HG02642 (cell line): ENCODE results near the gene STAP2.
A peak's percentile ranks its signal among the peaks of the same experiment; 100 is the strongest.
"Not testable (repeated sequence)": the region's sequence is repeated elsewhere in the genome, so short reads cannot be mapped to it uniquely, and the experiment has no call there.

Experiments
- ATAC-seq: cut with Tn5 transposase; IDR thresholded peaks from one replicate; pipeline ENCODE4 v1.9.1; 2021; ENCODE audit warnings: mild to moderate bottlenecking; ENCODE audit not compliant: unreplicated experiment, poor library complexity

The STAP2 gene

DNA sequence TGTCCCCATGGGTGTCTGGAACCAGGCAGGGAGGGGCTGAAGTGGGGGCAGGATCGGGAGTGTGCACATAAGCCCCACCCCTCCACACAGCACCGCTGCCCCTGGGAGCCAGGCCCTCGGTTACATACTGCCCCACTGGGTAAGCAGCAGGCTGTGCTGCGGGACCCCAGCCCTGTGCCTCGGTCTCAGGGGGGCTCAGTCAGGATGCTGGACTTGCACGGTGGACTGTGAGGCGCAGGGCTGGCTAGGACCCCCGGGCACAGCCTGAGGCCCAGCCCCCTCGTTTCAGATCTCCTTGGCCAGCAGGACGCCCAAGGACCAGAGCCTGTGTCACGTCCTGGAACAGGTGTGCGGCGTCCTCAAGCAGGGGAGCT is 21.0 kb upstream of the STAP2 start:
- ATAC-seq, result no peak

DNA sequence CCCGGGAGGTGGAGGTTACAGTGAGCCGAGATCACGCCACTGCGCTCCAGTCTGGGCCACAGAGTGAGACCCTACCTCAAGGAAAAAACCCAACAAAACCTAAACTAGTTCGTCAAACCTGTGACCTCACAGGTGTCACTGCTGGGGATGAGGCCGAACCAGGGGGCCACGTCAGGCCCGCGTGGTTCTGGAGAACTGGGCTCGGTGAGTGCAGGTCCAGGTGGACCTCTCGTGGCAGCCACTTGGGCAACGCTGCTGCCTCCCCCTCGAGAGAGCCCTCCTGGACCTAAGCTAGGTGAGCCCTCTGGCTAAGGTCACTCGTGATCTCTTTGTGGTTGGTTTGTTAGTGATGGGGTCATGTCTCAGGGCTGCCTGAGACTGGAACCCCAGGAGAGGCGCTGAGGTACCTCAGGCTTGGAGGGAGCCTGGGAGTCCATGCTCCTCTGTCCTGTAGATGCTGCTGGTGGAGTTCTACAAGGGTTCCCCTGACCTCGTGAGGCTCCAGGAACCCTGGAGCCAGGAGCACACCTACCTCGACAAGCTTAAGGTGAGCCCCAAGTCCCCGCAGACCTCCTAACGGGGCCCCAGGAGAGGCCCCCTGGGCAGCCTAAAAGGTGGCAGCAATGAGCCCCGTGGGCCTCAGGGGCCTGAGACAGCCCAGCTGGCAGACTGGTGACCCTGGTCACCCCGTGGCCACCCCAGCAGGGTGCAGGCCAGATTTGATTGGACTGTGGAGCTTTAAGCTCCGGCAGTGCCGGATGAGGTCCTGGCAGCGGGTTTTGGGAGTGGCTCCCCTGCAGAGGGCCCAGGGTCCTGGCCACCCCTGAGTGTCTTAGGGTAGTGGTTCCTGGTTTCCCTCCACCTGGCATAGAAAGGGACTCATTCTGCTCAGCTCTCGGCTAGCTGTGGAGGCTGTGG is 20.3 kb upstream of the STAP2 start:
- ATAC-seq, result no peak

DNA sequence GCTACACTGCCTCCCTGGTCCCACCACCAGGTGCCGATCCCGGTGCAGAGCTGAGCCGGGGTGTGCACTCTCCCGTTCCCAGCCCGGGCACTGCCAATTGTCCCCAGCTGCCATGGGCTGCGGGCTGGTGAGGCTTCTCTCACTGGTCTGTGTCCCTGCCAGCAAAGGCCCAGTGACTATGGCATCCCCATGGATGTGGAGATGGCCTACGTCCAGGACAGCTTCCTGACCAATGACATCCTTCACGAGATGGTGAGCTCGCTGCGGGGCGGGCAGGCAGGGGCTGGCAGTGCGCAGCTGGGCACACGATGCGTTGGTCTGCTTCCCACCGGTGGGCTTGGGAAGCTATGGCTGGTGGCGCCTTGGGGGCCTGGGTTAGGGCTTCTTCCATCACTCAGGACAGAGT is 19.3 kb upstream of the STAP2 start:
- ATAC-seq, result no peak

DNA sequence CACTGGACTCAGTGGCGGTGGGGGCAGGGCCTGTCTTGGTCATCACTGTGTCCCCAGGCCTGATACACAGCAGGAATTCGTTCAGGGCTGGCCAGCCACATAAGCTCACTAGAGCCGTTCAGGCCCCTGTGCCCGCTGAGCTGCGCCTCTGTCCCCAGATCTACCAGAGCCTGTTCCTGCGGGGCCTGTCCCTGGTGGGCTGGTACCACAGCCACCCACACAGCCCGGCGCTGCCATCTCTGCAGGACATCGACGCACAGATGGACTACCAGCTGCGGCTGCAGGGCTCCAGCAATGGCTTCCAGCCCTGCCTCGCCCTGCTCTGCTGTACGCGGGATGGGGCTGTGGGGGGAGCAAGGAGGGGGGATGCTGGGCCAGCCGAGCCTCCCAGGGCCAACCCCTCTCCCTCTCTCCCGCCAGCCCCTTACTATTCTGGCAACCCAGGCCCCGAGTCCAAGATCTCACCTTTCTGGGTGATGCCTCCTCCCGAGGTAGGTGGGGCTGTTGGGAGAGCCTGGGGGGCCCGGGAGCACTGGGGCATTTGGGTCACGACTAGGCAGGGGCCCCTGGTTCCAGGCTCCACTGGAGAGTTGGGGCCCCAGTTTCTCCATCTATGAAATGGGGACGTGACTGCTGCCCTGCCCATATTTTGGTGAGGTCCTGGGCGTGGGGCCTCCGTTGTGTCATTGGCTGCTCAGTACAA is 18.6 kb upstream of the STAP2 start:
- no peak for ATAC-seq

DNA sequence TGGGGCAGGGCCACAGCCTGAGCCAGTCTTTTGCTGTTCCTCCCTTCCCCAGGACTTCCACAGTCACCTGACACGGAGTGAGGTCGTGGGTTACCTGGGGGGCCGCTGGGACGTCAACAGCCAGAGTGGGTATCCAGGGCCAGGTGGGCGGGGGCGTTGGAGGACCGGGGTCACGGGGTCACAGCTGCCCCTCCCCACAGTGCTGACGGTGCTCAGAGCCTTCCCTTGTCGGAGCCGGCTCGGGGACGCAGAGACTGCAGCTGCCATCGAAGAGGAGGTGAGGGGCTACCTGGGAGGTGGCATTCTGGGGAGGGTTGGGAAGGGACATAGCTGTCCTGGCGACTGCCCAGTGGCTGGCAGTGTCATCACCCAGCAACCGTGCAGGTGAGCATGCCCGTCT is 16.3 kb upstream of the STAP2 start:
- no peak for ATAC-seq

DNA sequence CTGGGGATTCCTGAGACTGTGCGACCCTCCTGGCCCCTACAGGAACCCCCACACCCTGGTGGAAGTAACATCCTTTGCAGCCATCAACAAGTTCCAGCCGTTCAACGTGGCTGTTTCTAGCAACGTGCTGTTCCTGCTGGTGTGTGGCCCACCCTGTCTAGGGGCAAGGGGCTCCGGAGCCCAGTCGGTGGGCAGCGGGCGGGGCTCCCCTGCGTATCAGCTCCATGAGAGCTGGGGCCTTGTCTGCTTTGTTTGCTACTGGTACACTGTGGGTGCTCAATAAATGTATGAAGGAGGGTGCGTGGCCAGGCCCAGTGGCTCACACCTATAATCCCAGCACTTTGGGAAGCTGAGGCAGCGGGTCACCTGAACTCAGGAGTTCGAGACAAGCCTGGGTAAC is 15.7 kb upstream of the STAP2 start:
- ATAC-seq, result no peak

DNA sequence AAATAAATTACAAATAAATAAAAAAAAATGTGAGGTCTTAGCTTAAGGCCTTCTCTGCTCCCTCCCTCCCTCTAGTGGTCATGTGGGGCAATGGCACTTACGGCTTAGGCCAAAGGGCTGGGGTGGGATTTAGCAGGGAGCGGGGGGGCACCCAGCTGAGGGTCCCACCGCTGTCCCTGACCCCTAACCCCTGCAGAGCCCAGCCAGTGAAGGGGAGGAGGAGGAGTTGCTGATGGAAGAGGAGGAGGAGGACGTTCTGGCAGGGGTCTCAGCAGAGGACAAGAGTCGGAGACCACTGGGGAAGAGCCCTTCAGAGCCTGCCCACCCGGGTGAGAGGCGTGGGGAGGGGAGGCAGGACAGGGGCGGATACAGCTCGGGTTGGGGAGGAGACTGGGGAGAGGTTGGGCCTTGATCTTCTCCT is 14.1 kb upstream of the STAP2 start:
- no peak for ATAC-seq

DNA sequence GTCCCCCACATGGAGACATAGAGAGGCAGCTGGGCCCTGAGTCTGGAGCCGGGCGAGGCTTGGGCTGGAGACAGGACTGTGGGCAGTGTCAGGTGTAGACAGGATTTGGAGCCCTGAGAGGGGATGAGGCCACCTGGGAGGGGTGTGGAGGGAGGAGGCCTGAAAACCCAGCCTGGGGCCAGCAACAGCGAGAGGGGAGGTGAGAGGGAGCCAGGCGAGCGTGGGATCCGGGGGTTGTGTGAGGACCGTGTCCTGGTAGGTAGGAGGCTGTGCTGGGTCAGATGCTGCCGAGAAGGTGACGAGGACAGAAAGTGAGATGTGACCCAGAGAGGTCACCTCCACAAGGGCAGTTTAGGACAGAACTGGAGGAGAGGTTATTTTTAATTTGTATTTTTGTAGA is 12.1 kb upstream of the STAP2 start:
- no peak for ATAC-seq

DNA sequence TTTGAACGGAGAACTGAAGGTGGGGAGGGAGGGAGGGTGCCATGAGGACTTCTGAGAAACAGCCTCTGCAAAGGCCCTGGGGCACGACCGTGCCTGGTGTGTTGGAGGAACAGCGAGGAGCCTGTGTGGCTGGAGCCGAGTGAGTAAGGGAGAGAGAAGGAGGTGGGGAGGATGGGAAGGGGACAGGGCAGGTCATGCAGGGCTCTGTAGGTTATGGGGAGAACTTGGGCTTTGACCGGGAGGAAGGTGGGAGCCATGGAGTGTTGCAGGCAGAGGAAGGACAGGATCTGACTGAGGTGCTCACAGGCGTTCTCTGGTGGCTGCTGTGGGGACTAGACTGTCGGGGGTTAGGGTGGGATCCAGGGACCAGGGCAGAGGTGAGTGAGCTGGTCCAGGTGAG is 11.5 kb upstream of the STAP2 start:
- no peak for ATAC-seq

DNA sequence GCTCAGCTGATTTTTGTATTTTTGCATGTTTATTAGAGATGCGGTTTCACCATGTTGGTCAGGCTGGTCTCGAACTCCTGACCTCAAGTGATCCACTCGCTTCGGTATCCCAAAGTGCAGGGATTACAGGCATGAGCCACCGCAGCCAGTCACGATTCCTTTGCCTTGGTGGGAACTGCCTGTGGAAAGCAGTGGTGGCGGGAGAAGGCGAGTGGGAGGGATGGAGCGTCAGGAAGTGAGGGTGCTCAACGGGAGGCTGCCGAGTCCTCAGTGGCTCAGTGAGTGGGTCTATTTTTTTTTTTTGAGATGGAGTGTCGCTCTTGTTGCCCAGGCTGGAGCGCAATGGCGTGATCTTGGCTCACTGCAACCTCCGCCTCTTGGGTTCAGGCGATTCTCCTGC is 10.6 kb upstream of the STAP2 start:
- ATAC-seq, result not testable (repeated sequence)

DNA sequence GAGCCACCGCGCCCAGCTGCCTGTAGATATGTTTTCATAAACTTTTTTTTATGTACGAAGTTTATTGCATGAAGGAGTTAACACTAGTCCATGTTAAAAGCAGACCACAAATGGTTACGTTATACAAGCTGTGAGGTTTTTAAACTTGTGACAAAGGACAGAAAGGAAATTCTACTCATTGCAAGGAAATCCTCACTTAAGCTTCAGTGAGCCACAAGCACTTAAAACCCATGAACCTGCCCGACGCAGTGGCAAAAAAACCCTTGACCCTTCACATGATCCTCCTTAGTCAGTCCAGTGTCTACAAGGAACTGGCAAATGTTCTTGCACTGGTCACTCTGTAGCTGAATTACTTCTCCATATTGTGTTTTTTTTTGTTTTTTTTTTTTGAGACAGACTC is 8.9 kb upstream of the STAP2 start:
- ATAC-seq, result no peak

DNA sequence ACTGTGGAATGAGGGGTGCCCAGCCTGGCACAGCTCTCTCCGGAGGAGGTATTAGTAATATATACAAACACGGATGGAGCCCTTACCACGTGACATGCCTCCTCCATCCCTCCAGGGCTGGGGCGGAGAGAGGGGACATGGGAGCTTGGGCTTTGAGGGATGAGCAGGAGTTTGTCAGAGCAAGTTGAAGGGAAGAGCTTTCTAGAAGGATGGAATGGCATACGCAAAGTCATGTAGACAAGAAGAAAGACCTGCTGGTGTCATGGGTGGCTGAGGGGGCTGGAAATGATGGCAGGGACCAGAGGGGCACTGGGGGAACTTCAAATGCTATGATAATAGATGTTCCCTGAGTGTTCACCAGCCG is 7.4 kb upstream of the STAP2 start:
- no peak for ATAC-seq

DNA sequence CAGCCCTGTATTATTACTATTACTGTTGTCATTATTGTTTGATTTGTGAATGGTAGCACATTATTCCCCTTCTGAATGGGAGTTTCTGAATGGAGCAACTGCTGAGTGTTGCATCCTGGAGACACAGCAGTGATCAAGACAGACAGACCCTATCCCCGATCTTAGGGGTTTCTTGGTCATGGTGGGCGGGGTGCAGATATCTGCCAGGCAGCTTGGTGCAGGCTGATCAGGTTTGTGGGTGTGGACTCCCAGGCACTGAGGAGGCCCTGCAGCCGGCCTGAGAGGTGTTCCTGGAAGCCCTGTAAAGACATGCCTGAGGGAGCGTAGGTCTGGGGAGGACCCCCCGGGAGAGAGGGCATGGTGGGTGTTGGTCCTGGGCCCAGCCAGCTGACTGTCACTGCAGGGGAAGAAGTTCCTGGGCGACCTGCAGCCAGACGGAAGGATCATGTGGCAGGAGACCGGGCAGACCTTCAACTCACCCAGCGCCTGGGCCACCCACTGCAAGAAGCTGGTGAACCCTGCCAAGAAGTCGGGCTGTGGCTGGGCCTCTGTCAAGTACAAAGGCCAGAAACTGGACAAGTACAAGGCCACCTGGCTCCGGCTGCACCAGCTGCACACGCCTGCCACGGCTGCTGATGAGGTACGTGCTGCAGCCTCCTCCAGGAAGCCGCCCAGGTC is 6.9 kb upstream of the STAP2 start:
- ATAC-seq, result no peak

DNA sequence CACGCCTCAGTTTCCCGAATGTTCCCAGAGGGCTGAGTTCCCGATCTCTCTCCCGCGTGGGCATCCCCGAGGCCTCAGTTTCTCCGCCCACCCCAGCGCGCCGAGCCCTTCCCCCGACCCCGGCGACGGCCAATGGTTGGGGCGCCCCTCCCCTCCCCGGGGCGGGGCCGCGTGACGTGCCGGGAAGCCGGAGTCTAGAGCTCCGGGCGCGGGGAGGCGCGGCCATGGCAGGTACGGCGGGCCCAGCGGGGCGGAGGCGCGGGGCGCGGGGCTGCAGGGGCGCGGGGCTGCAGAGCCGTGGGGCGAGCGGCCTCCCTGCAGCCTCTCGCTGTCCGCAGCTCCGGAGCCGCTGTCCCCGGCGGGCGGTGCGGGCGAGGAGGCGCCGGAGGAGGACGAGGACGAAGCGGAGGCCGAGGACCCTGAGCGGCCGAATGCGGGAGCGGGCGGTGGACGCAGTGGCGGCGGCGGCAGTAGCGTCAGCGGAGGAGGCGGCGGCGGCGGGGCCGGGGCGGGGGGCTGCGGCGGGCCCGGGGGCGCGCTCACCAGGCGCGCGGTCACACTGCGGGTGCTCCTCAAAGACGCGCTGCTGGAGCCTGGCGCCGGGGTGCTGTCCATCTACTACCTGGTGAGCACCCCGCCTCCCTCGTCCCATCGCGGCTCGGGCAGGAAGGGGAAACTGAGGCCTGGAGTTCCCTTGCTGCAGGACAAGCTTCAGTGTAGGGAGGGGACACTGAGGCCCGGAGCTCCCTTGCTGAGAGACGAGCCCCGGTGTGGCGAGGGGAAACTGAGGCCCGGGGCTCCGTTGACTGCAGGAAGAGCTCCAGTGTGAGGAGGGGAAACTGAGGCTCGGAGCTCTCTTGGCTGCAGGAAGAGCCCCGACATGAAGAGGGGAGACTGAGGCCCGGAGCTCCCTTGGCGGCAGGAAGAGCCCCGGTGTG is 5.0 kb upstream of the STAP2 start, which contains the start of gene MPND:
Gene MPND, plus strand, starts transcription at position 193 of the 938 bp plus-strand sequence. Its CDS starts 32 bp downstream, at position 225.
- ATAC-seq, result peak; percentile 62

DNA sequence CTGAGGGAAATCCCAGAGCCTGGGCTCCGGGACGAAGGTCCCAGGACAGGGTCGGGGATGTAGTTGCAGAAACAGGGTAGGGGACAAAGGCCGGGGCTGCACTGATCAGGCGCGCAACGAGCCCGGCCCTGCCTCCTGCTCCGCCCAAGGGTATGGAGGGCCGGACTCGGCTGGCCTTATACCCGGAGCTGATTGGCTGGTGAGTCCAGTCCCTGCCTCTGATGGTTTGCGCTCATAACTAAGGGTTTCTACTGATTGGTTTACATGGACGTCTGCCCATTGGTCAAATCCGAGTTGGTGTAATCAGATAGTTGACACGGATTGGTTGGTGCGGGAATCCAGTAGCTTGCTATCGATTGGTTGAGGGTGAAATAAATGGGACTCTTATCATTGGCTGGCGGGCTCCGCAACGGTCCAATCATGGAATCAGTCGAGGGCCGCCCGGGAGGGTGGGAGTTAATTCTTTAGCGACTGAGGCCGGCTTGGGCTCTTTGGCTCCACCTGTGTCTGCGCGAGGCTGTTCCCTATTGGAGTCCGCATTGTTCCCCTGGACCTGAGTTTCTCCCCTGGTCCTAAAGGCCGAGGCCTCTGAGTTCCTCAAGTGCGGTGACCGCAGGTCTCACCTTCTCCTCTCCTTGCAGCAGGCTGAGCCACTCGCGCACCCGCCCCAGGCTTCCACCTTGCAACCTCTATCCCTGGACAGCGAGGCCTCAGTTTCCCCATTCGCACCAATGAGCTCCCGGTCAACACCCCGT is 4.2 kb upstream of the STAP2 start:
- ATAC-seq, result peak; percentile 83

DNA sequence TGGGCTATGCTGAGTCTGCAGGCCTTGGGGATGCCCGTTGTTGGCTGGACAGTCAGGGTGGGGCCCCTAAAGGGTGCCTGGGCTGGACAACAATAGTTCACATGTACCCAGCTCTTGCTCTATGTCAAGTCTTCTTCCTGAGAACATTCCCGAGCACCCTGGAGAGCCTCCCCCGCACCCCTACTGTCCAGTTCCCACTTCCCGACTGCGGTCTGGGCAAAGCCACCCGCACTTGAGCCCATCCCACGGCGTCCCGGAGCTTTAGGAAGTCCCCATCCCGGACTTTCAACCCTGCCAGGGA is 3.6 kb upstream of the STAP2 start:
- ATAC-seq, result no peak

DNA sequence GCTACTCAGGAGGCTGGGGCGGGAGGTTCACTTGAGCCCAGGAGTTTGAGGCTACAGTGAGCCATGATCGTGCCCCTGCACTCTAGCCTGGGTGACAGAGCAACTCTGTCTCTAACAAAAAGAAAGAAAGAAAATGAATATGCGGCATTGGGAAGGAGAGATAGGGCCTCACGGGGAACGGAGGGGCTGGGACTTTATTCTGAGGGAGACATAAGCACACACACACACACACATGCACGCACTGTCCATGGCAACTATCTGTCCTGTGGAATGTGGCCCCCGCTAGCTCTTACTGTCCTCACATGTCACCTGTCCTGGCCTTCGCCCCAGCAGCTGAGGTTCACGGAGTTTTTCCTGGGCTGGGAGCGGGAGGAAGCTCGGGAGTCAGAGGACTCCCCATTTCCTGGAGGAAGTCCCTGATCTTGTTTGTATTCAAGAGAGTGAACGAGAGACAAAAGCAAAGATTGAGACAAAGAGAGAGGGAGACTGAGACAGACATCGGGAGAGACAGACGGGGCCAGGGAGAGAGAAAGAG is 654 bp downstream of the STAP2 start:
- no peak for ATAC-seq

DNA sequence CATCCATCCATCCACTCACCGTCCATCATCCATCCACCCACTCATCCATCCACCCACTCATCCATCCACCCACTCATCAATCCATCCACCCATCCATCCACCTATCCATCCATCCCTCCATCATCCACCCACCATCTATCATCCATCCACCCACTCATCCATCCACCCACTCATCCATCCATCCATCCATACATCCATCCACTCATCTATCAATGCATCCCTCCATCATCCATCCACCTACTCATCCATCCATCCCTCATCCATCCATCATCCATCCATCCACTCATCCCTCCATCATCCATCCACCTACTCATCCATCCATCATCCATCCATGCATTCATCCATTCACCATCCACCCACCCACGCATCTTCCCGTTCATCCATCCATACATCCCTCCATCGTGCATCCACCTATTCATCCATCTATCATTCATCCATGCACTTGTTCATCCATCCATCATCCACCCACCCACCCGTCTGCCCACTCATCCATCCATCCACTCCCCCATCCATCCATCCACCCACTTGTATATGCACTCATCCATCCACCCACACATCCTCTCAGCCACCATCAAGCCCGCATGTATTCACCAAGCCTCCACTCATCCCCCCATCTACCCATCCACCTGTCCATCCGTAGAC is 3.6 kb downstream of the STAP2 start:
- ATAC-seq, result no peak

DNA sequence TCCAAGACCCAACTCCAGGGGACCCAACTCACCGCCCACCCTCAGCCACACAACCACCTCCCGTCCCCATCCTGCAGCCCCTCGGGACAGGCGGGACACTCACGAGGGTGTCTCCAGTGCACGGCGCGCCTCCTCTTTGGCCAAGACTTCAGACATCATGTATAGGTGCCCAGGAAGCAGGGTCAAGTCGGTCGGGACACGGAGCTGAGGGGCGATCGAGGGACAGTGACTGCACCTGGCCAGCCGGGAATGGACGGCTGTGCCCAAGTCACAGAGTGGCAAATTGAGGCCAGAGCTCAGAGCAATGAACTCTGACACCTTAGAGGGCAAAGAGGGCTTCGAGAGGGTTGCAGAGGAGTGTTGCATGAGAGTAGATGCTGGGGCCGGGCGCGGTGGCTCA is 8.8 kb downstream of the STAP2 start:
- ATAC-seq, result no peak
